Esophagus muscularis mucosa (tissue), 4 donors: Measurements from ENCODE around the gene RYR2. TPM values are rescaled to one million over a fixed set of nuclear protein-coding genes. Genes with fewer than 3 reads are reported as not detected.
A peak's percentile ranks its signal among the peaks of the same experiment; 100 is the strongest.

Experiments
- DNase-seq: peaks from one replicate; pipeline ENCODE4 v3.0.0-alpha.2; 2017; ENCODE audit errors: extremely low spot score
- H3K27ac ChIP-seq, 4 donors: fragments of 200-600 bp; sonication (generic); replicated peaks in 1 of 4; 1 replicate in 3 of 4; 2 replicates in 1 of 4; pipeline ENCODE4 v1.5.1; 2016 to 2019; ENCODE audit warnings: mild to moderate bottlenecking in 1 of 4
- H3K27me3 ChIP-seq, 4 donors: fragments of 200-600 bp; sonication (generic); one replicate each; pipeline versions ENCODE4 v1.5.1 to v1.6.0; 2016 to 2019
- H3K36me3 ChIP-seq, 4 donors: fragments of 200-600 bp; sonication (generic); one replicate each; pipeline ENCODE4 v1.5.1; 2016 to 2019
- H3K4me1 ChIP-seq, 4 donors: fragments of 200-600 bp; sonication (generic); one replicate each; pipeline ENCODE4 v1.5.1; 2016 to 2019
- H3K4me3 ChIP-seq, 4 donors: fragments of 200-600 bp; sonication (generic); 1 replicate in 2 of 4; 2 replicates in 2 of 4; pipeline ENCODE4 v1.5.1; 2016 to 2019; ENCODE audit warnings: mild to moderate bottlenecking in 4 of 4, moderate library complexity in 1 of 4
- H3K9me3 ChIP-seq, 4 donors: fragments of 200-600 bp; sonication (generic); 1 replicate in 3 of 4; 2 replicates in 1 of 4; pipeline ENCODE4 v1.5.1; 2016 to 2019
- EP300 ChIP-seq: sonication (generic); formaldehyde crosslinking; IDR thresholded peaks from one replicate; pipeline ENCODE4 v1.6.1; 2017; ENCODE audit warnings: antibody characterized with exemption
- POLR2A ChIP-seq: fragments of 450-650 bp; IDR thresholded peaks from one replicate; pipeline ENCODE4 v1.6.1; 2017; ENCODE audit warnings: antibody characterized with exemption, moderate library complexity, mild to moderate bottlenecking, low read depth
- POLR2AphosphoS5 ChIP-seq, 2 donors: sonication (generic); formaldehyde crosslinking; IDR thresholded peaks; one replicate each; pipeline ENCODE4 v1.6.1; 2017; ENCODE audit warnings: antibody characterized with exemption in 2 of 2
- WGBS: methylation state at CpG from one replicate; pipeline ENCODE4 v1.1.5; 2018; 5-methylcytosine and 5-hydroxymethylcytosine counted together
- intact Hi-C: fragments of 100-400 bp; cut with DNase I; formaldehyde crosslinking; loops from one replicate; pipeline ENCODE4 v1.15.1; 2023
- total RNA-seq, 4 donors: library from RNA; depleted of rRNA; stranded (reverse); fragments of >200 nt; gene quantifications; one replicate each; pipeline versions ENCODE4 v1.1.0 to v1.2.1, GENCODE V29; 2016
- TF ChIP-seq, protein P1 (sequence below), 3 experiments: fragments of 200-600 bp in 2 of 3; fragments of 450-650 bp in 1 of 3; sonication (generic) in 2 of 3; IDR thresholded peaks; one replicate each; pipeline ENCODE4 v1.5.1; 2017 to 2019; ENCODE audit warnings: antibody characterized with exemption in 3 of 3, mild to moderate bottlenecking in 2 of 3, moderate library complexity in 1 of 3

The RYR2 gene
- total RNA-seq, 4 donors from 2014 or later = 29.8 to 56.3 (median 38.9) TPM

DNA sequence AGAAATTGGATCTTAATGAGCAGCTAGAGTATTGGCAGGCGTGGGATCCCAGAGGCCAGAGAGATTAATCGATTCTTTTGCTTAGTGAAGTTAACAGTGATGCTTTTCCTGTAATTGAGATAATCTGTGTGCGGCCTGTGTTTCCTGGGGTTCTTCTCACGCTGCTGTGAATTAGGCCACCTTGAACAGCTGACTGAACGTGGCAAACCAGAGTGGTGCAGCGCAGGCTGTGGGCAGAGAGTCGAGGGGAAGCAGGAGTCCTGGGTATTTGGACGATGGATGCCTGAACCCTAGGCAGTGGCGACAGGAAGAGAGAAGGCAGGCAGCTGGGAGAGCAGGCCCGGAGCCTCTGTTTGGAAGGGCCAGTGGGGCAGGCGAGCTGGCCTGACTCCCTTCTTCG lies 51.7 kb downstream of the RYR2 start:
- DNase-seq = no peak
- 76% methylated on average over 12 of the region's 12 CpGs for WGBS
- Histone ChIP-seq H3K36me3 (no peaks in the 10 kb centered on the region), H3K4me1 (peaks cover 30 to 59% (median 50%) of the 10 kb centered on the region in 4 donors), H3K4me3 (no peak overlapping the region), H3K27ac (no peak overlapping the region), H3K27me3 (no peaks in the 10 kb centered on the region), H3K9me3 (no peaks in the 10 kb centered on the region)
- TF ChIP-seq POLR2AphosphoS5 (IDR thresholded peaks at IDR 0.05) (no peak), POLR2A (no peak), EP300 (no peak)
- TF ChIP-seq, protein P1, sequence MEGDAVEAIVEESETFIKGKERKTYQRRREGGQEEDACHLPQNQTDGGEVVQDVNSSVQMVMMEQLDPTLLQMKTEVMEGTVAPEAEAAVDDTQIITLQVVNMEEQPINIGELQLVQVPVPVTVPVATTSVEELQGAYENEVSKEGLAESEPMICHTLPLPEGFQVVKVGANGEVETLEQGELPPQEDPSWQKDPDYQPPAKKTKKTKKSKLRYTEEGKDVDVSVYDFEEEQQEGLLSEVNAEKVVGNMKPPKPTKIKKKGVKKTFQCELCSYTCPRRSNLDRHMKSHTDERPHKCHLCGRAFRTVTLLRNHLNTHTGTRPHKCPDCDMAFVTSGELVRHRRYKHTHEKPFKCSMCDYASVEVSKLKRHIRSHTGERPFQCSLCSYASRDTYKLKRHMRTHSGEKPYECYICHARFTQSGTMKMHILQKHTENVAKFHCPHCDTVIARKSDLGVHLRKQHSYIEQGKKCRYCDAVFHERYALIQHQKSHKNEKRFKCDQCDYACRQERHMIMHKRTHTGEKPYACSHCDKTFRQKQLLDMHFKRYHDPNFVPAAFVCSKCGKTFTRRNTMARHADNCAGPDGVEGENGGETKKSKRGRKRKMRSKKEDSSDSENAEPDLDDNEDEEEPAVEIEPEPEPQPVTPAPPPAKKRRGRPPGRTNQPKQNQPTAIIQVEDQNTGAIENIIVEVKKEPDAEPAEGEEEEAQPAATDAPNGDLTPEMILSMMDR (IDR thresholded peaks at IDR 0.05) = no peak
- intact Hi-C loops = no loop called here

DNA sequence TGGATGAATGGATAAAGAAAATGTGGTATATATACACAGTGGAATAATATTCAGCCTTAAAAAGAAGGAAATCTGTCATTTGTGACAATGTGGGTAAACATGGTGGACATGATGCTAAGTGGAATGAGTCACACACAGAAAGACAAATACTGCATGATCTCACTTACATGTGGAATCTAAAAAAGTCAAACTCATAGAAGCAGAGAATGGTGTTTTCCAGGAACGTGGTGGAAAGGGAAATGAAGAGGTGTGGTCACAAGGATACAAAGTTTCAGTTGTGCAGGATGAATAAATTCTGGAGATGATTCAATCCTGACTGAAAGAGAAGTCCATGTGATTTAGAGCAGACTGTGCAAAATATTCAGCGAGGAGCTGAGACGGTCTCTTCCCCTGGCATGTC lies 56.6 kb downstream of the RYR2 start:
- no peaks in the 10 kb centered on the region for H3K27me3 ChIP-seq
- no peaks in the 10 kb centered on the region for H3K9me3 ChIP-seq
- 43% methylated on average over 3 of the region's 3 CpGs for WGBS
- H3K4me3 ChIP-seq = no peak overlapping the region
- peak overlapping the region in 1 of 4 donors; percentile 67 for H3K27ac ChIP-seq
- H3K4me1 ChIP-seq = peaks cover 30 to 51% (median 48%) of the 10 kb centered on the region in 4 donors
- DNase-seq = no peak
- intact Hi-C loops = no loop called here
- H3K36me3 ChIP-seq = no peaks in the 10 kb centered on the region
- TF ChIP-seq POLR2A (no peak), POLR2AphosphoS5 (IDR thresholded peaks at IDR 0.05) (no peak), EP300 (no peak)
- TF ChIP-seq, protein P1 (IDR thresholded peaks at IDR 0.05) = no peak

DNA sequence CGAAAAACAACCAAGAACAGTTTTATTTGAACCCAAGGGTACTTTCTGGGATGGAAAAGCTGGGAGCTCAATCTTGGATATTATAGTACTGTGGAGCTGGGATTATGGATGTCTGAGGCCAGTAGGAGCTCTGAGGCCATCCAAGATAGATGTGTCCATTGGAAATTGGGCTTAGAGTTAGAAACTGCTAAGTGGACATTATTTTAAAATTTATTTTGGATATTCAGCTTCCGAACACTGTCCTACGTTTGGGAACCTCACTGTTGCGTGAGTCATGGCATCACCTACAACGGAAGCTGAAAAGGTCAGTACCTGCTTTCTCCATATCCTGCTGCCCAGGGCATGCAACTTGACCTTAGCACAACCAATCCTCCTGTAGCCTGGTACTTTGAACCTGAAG lies 61.0 kb downstream of the RYR2 start:
- no peak overlapping the region for H3K4me3 ChIP-seq
- H3K27ac ChIP-seq = no peak overlapping the region
- DNase-seq = no peak
- intact Hi-C loops = no loop called here
- 96% methylated on average over 5 of the region's 5 CpGs for WGBS
- peaks cover 13 to 33% (median 29%) of the 10 kb centered on the region in 4 donors for H3K4me1 ChIP-seq
- TF ChIP-seq, protein P1 (IDR thresholded peaks at IDR 0.05) = no peak
- TF ChIP-seq POLR2AphosphoS5 (IDR thresholded peaks at IDR 0.05) = no peak
- no peak for TF ChIP-seq EP300
- TF ChIP-seq POLR2A = no peak
- no peaks in the 10 kb centered on the region for H3K9me3 ChIP-seq
- no peaks in the 10 kb centered on the region for H3K36me3 ChIP-seq
- no peaks in the 10 kb centered on the region for H3K27me3 ChIP-seq

GRCh38 chr1:237104096-237104495 lies 62.1 kb downstream of the RYR2 start:
- Histone ChIP-seq H3K4me3 (no peak overlapping the region), H3K9me3 (no peaks in the 10 kb centered on the region), H3K27me3 (no peaks in the 10 kb centered on the region), H3K4me1 (peaks cover 24 to 36% (median 32%) of the 10 kb centered on the region in 4 donors), H3K27ac (no peak overlapping the region), H3K36me3 (no peaks in the 10 kb centered on the region)
- TF ChIP-seq POLR2AphosphoS5 (IDR thresholded peaks at IDR 0.05) (no peak), EP300 (no peak), POLR2A (no peak)
- TF ChIP-seq, protein P1 (IDR thresholded peaks at IDR 0.05) = no peak
- intact Hi-C loops = no loop called here
- WGBS = 89% methylated on average over 9 of the region's 9 CpGs
- DNase-seq = no peak

GRCh38 chr1:237105826-237106225 lies 63.8 kb downstream of the RYR2 start:
- intact Hi-C loops = no loop called here
- Histone ChIP-seq H3K9me3 (no peaks in the 10 kb centered on the region), H3K4me3 (no peak overlapping the region), H3K27ac (no peak overlapping the region), H3K36me3 (no peaks in the 10 kb centered on the region), H3K27me3 (no peaks in the 10 kb centered on the region), H3K4me1 (peaks cover 28 to 41% (median 33%) of the 10 kb centered on the region in 4 donors)
- TF ChIP-seq, protein P1 (IDR thresholded peaks at IDR 0.05) = no peak
- TF ChIP-seq EP300 = no peak
- no peak for TF ChIP-seq POLR2AphosphoS5 (IDR thresholded peaks at IDR 0.05)
- TF ChIP-seq POLR2A = no peak
- no peak for DNase-seq
- WGBS = 74% methylated on average over 5 of the region's 5 CpGs
